Stimulated activated CD8-positive, alpha-beta memory T cell treated with anti-CD3 and anti-CD28 coated beads, Interleukin-7, amount 100 ng/mL, for 24 hours (primary cell): ENCODE results near the gene TSSK2.

Experiments
- DNase-seq: peaks from one replicate; pipeline ENCODE4 v3.0.0-alpha.2; 2020; ENCODE audit warnings: low read depth

TSSK2 gene

DNA sequence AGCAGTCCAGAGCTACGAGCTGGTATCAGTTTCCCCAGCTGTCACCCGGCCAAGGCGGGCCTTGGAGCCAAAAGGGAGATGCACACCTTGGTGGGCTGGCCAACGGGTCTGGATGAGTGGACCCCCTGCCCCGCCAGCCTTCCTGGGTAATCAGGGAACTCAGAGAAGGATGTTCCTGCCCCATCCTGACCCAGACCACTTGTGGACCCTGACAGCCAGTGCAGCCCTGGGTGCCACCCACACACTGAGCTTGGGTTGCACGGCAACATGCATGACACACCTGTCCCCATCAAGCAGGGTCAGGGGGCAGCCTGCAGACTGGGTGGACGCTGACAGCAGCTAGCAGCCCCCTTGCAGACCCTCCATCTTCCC, 38.8 kb downstream of the TSSK2 start:
- no peak for DNase-seq

DNA sequence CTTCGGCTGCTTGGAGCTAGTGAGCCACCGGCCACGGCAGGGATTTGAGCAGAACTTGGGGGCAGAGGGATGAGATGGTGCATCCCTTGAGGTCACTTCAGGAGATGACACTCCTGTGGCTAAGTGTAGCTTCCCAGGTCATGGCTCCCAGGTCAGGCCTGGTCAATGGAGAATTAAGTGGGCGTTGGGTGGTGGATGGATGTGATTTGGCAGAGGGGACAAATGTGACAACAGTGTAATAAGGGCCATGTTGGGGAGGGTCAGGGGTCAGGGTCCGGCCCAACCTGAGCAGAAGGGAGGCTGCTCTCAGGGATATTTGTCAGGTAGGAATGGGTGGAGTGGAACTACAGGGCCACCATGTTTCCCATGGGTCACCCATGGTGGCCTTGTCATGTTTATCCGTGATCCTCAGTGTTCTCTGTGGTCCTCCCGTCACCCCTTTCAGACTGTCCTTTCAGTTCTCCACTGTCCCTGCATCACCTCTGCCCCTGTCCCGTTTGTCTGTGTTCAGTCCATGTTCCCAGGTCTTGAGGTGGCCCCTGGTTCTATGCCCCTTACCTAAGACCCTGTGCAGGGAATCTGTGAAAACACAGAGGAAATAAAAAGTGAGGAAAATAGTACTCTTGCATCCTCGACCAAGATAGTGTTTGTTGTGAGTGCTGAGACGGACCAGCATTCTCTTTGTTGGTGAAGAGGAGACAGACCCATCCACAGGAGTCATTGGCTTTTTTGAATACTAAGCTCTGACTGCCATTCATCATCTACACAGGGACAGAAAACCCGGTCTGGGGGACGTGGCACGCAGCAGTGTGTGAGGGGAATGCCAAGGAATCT, 41.3 kb downstream of the TSSK2 start:
- DNase-seq, result no peak

DNA sequence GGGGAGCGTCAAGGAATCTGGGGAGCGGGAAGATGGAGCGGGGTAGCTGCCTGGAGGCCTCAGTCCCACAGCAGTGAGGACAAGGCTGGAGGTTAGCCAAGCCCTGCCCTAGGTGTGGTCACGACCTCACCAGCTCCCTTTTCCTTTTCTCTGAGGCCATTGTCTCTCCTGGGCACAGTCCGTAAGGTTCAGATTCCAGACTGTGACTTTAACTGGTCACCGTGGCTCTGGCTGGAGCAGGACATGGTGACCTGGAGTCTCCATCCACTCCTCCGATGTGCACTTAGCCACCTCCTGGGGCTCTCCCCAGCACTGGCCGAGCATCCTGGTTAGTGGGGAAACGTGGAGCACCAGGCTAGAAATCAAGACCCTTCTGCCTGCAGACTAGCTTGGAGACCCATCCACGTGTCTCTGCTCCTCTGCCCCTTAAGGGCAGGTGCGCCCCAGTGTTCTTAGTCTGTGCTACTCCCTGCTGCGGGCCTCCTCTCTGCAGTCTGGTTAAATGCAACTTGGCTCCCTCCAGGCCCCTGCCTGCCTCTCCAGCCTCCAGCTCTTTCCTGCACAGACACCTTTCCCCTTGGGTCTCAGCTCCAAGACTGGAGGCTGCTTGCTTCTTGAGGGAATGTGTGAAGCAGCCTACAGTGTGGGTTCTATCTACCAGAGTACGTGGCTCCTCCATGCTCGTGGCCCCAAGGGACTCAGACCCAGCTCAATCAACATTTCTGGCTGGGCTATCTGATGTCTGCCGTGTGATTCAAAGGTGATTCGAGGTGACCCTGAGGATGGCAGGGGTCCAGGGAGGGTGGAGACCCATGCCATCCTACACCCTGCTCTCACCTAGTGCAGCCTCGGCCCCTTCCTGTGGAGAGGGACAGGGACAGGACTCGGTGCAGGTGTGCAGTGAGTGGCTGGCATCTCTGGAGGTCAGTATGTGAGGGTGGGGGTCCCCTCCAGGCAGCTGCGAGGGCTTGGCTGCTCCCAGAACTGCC, 42.2 kb downstream of the TSSK2 start:
- DNase-seq, result no peak

- DNase-seq, result no peak
Measured at GRCh38 chr22:19174106-19175025, 43.3 kb downstream of the TSSK2 start.

DNA sequence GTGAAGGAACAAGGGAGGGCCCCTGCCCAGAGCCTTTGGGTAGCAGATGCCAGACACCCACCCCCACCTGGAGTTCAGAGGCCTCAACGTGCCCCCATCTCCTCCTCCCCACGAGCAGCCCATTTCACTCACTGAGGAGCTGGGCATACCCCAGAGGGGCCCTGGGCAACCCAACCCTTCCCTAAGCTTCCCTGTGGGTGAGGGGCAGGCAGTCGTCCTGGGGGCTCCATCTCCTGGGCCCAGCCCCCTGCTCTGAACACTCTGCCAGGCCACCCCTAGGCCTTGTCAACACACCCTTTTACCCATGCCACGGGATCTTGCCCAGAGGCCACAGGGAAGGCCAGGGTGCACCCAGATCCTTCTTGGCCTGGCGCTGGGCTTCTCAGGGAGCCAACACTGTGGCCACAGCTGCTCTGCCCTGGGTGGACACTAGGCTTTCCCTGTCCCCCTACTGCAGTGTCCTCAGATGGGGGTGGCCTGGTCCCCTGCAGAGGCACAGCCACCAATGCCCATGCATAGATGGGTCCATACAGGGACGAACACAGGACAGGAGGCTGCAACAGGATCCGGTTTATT, 44.0 kb downstream of the TSSK2 start:
- no peak for DNase-seq

- no peak for DNase-seq
Measured at GRCh38 chr22:19175602-19176174, 44.6 kb downstream of the TSSK2 start.

GRCh38 chr22:19176175-19176643, 45.1 kb downstream of the TSSK2 start:
- no peak for DNase-seq

GRCh38 chr22:19176732-19177131, 45.6 kb downstream of the TSSK2 start:
- DNase-seq, result no peak

- no peak for DNase-seq
Measured at GRCh38 chr22:19177164-19178064, 46.3 kb downstream of the TSSK2 start.

DNA sequence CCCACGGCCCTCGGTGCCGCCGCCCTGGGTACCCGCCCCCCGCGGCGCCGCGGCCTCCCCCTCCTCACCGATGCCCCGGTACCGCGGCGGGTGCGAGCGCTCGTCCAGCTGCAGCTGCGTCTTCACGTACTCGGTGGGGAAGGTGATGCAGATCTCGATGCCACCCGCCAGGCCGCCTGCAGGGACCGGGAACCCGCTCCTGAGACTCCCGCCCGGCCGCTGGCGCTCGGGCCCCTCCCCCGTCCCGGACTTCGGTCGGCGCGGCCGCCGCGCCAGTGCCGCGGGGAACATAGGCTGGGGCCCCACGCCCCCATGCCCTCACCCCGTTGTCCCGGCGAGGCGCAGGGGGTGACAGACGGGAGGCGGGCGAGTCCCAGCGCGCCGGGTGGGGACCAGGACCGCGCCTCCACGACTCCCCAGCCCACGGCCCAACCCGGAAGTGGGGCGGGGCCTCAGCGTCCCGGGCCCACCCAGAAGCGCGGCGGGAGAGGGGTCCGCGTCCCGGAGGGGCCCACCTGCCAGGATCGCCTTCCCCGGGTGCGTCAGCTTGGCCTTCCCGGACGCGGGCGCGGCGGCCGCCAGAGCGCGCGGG, 47.1 kb downstream of the TSSK2 start:
- no peak for DNase-seq

DNA sequence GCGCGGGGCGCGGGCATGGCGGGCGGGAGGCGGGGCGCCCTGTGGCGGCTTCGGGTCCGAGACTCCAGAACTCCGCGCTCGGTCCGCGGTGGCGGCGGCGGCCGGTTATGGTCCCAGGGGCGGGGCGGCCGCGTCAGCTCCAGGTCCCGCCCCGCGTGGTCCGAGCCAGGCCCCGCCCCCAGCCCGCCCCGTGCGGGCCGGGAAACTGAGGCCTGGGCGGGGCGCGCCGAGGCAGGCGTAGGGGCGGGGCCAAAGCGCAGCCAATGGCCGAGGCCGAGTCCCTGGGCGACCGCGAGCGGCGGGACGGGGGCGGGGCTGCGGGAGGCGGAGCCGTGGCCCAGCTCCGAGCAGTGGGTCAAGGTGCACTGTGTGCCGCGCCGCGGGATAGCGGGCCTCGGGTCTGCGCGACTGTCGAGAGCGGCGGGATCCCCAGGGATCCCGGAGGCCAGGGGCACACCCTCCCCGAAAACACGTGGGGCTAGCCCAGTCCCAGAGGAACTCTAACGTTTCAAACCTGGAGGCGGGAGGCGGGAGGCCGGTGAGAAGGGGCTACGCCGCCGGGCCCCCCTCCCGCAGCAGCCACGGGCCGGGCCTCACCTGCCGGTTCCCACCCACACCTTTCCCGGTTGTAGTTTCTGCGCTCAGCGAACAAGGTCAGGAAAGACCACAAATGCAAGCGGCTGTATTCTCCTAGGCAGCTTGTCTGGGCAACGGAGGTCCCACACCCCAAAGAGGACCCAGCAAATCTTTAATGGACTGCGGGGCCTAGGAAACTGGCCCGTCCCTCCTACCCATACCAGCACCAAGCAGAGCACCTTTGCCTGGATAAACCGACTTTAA, 47.8 kb downstream of the TSSK2 start, which contains the start of gene SLC25A1:
Gene SLC25A1 (minus strand): TSS at position 80 of the 840 bp plus-strand sequence. CDS start 63 bp downstream, at position 17.
- peak; percentile 70 for DNase-seq

DNA sequence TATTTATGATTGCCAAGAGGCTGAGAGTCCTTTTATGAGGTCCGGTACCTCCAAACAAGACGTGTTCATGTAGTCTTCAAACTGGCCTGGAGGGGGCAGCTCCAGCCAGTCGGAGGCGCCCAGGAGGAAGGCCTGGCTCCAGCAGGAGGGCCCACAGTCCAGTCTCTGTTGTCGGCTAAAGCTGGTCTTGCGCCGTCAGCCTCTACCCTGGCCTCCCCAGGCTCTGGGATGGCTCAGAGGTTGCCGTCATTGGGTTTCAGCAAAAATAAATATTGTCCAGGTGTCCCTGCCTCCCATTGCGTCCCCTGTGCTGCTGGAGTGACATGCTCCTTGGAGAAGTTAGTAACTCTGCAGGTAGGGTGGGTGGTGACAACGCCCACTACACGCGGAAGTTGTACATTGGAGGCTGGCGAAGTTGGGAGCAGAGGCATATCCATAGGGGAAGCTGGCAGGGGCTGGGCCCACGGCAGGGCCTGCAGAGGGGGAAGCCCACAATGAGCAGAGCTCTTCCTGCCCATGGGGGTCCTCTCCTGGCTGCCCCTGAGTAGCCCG, 48.5 kb downstream of the TSSK2 start:
- no peak for DNase-seq

- DNase-seq, result no peak
Measured at GRCh38 chr22:19180234-19180633, 49.1 kb downstream of the TSSK2 start.

GRCh38 chr22:19180740-19181410, 49.8 kb downstream of the TSSK2 start:
- DNase-seq, result no peak

DNA sequence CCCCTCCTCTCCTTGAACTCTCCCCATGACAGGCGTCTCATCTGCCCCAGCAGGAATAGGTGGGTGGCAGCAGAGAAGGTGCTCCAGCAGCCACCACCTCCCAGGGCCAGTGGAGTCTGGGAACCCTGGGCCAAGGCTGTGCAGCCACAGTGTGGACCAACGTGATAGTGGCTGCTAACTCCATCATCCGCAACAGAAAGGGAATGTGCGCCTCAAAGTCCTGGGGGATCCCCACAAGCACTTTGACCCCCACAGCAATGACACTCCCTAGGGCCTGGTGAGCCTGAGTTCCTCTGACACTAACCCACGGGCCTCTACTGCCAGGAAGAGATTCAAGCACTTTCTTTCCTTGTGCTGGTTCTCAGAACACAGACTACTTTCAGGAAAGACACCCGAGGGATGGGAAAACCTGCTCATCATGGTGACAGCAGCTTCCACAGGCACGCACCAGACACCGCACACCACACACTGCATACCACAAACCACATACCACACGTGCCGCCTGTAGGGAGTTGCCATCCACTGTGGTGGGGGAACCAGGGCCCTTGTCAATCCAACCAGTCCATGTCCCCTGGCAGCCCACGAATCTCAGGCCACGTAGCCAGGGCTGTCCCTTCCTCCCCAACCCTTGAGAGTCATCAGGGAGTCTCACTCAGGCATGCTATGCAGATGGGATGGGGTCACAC, 50.8 kb downstream of the TSSK2 start:
- no peak for DNase-seq
